Adipose tissue (tissue), 3 donors: ENCODE data around the gene PLEKHG7. TPM values are rescaled to one million over a fixed set of nuclear protein-coding genes. Genes with fewer than 3 reads are reported as not detected.
"Not testable (repeated sequence)": the region's sequence is repeated elsewhere in the genome, so short reads cannot be mapped to it uniquely, and the experiment has no call there.

ENCODE experiments used
- H3K27ac ChIP-seq: one replicate; pipeline ENCODE4 v1.5.1; 2013; ENCODE audit warnings: low read depth, low read length
- WGBS, 3 donors: extraction: QIAGEN DNeasy Blood & Tissue Kit; methylation state at CpG; one replicate each; pipeline ENCODE4 v1.1.7; 2013; 5-methylcytosine and 5-hydroxymethylcytosine counted together
- polyA plus RNA-seq, 3 donors: library from polyadenylated mRNA; stranded (reverse); fragments of 200-250 nt; gene quantifications; one replicate each; pipeline ENCODE4 v1.2.3, GENCODE V29; 2013
- donor health status: healthy with polysubstance abuse.
- donor health status: Bipolar disorder and iron deficiency.
- donor health status: healthy.

The PLEKHG7 gene
- polyA plus RNA-seq, 3 donors = 0.01 to 0.67 TPM; not detected in 1

DNA sequence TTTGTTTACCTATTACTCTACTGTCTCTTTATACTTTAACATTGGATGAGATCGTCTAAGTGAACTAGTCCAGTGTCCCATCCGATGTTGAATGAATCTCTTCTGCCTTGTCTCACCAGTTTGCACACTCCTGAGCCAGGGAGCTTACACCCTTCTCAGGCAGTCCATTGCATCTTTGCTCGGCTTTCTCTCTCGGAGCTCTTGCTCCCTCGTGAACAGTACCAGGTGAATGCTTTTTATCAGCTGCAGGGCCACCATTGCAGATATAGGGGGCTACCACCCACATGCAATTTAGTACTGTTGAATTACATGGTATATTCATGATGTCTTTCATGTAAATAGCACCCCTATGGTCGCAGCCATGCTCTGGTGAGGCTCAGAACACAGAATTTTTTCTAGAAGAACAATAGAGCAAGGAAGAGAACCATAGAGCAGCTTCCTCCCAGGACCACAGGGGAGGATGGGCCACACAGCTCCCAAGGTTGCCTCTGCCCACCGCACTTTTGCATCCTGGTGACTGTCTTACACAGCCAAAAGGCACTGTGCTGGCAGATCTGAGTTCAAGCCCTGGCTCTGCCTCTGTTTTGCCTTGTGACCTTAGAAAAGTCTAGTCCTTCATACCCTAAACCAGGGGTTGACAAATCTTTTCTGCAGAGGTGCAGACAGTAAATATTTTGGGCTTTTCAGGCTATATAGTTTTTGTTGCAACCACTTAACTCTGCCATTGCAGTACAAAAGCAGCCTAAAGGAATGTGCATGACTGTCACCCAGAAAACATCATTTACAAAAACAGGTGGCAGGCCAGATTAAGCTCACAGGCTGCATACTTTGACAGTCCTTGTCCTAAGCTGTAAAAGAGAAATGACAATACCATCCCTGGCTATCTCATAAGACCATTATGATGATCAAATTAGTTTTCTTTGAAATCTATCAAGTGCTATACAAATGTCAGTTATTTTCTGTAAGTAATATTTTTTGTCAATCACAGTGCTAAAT, 35.4 kb downstream of the PLEKHG7 start:
- no peak overlapping the region for H3K27ac ChIP-seq
- 89 to 91% (median 89%) methylated on average over 7 of the region's 7 CpGs for WGBS, 3 donors

- H3K27ac ChIP-seq = no peak overlapping the region
- WGBS, 3 donors = 82 to 86% (median 83%) methylated on average over 4 of the region's 4 CpGs
These were observed 36.3 kb downstream of the PLEKHG7 start for GRCh38 chr12:92739113-92739512.

GRCh38 chr12:92740411-92740810, 37.6 kb downstream of the PLEKHG7 start:
- H3K27ac ChIP-seq = no peak overlapping the region

GRCh38 chr12:92743026-92743425, 40.2 kb downstream of the PLEKHG7 start:
- H3K27ac ChIP-seq = no peak overlapping the region
- WGBS, 3 donors = 86 to 90% (median 86%) methylated on average over 3 of the region's 3 CpGs

- 48 to 77% (median 50%) methylated on average over 4 of the region's 4 CpGs for WGBS, 3 donors
- H3K27ac ChIP-seq = no peak overlapping the region
These were observed 43.2 kb downstream of the PLEKHG7 start for GRCh38 chr12:92745856-92746550.

DNA sequence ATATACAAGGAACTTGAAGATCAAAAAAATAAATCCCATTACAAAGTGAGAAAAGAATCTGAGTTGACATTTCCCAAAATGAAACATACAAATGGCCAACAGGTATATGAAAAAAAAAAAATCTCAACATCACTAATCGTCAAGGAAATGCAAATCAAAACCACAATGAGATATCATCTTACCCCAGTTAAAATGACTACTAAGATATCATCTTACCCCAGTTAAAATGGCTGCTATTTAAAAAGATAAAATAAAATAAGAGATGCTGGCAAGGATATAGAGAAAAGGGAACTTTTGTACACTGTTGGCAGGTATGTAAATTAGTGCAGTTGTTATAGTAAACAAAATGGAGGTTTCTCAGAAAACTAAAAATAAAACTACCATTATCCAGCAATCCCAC, 44.4 kb downstream of the PLEKHG7 start:
- no peak overlapping the region for H3K27ac ChIP-seq
- WGBS, 3 donors = 66 to 80% (median 69%) methylated on average over 1 of the region's 1 CpG

DNA sequence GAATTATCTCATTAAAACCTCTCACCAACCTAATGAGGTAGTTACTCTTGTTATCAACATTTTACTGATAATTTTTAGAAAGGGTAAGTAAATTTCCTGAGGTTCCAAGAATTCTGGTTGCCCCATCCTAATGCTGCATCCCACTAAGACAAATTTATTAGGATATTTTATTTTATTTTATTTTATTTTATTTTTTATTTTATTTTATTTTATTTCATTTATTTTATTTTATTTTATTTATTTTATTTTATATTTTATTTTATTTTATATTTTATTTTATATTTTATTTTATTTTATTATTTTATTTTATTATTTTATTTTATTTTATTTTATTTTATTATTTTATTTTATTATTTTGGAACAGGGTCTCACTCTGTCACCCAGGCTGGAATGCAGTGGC, 46.9 kb downstream of the PLEKHG7 start:
- not testable (repeated sequence) for H3K27ac ChIP-seq

DNA sequence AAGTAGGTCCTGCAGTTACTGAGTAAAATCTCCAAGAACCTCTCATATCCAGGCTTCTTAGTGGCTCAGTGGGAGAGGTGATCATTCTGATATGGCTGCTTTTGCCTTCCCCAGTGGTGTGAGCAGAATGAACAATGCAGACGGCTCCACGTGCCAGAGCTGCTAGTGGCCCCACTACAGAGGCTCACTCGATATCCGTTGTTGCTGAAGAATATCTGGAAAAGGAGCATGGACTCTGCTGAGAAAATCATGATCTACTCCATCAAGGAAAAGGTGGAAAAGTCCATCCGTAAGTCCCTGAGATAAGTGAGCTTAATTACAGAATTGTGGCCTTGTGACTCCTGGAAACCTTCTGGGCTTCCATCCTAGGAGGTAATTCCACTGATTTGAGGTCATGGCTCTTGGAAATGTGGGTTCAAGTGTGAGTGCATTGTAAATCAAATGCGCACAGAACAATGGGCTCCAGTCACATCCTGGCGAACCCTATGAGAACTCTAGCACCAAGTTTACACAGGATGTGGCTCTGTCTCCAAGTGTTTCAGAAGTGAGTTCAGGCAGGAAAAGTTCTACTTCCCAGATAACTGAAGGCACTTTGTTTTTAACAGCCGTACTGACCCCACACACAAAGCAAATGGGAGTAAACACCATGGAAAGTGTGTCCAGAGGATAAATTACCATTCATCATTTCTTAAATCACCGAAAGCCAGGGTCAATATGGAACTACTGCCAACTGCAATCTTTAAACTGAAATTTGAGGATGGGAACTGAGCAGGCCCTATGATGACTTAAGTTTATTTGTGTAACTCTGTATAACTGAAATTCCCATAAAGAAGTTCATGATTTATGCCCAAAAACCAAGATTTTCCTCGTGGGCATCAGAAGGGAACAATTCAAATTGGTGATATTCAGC, 51.4 kb downstream of the PLEKHG7 start:
- no peak overlapping the region for H3K27ac ChIP-seq
- 54 to 72% (median 61%) methylated on average over 10 of the region's 10 CpGs for WGBS, 3 donors

DNA sequence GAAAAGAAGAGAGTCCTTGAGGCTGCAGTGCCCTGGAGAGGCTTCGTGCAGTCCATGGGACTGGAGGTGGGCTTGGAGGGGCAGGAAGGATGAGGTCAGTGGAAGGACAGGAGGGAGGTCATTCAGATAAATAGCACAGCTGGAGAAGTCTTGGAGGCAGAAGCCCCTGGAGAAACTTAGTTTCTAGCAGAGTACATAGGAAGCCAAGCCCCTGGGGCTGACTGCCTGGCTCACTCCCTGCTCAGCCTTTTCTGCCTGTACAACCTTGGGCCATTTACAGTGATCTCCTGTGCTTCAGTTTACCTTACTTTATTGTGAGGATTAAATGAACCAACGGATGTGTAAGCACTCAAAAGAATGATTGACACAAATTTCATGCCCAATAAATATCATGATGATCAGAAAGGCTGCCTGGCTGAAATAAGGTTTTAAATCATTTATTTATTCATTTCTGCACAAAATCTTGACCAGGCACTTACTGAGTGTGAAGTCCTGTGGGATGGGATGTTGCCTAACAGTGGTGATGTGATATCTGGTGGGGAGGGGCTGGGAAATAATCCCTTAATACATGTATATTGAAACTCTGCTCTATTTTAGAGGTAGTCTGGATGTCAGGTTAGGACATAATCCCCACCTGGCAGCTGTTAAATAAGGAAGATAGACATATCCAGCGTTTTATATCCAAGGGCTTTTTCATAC, 54.3 kb downstream of the PLEKHG7 start:
- WGBS, 3 donors = 61 to 75% (median 72%) methylated on average over 3 of the region's 3 CpGs

DNA sequence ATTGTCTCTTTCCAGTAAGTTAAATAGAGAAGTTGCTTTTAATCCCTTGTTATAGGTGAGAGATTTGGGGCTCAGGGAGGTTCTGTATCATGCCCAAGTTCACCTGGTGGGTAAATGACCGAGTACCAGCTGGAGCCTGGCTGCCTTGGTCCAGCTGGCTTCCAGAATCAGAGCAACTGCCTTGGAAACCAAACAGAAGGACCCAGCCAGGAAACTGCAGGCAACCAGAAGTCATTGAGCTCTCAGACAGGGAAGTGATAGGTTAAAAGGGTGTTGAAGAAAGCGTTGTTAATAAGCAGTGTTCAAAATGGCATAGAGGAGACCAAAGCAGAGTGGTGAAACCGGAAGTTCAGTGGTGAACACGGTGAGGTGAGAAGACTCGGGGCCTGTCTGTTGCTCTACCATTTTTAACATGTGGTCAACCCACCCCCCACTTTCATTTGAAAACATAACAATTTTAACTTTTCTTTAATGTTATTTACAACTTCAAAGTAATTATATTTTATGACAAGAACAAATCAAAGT, 54.9 kb downstream of the PLEKHG7 start:
- 68 to 77% (median 70%) methylated on average over 5 of the region's 5 CpGs for WGBS, 3 donors
- no peak overlapping the region for H3K27ac ChIP-seq

More for the DNA sequence above, 54.3 kb downstream of the PLEKHG7 start:
- H3K27ac ChIP-seq = no peak overlapping the region

- 65 to 85% (median 82%) methylated on average over 3 of the region's 3 CpGs for WGBS, 3 donors
- no peak overlapping the region for H3K27ac ChIP-seq
These were observed 57.0 kb downstream of the PLEKHG7 start for GRCh38 chr12:92759634-92760268.

DNA sequence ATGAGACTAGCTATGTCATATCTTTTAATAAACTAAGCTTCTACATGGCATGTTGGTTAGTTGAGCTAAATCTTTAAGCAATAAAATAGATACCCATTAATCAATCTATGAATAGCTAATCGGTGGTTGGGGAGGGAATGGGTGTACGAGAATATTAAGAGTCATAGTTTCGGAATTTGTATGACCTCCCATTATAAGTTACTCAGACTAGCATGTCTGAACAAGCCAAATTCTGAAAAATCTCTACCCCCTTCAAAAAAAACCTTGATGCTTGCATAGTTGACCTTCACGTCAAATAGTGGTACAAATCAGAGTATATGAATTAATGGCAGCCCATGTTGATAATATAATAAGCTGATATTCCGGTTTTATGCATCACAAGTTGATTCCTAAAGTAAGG, 60.0 kb downstream of the PLEKHG7 start:
- H3K27ac ChIP-seq = no peak overlapping the region
- 91 to 98% (median 92%) methylated on average over 5 of the region's 5 CpGs for WGBS, 3 donors

- WGBS, 3 donors = 69 to 86% (median 74%) methylated on average over 5 of the region's 5 CpGs
- H3K27ac ChIP-seq = no peak overlapping the region
These were observed 62.0 kb downstream of the PLEKHG7 start for GRCh38 chr12:92764831-92765230.

DNA sequence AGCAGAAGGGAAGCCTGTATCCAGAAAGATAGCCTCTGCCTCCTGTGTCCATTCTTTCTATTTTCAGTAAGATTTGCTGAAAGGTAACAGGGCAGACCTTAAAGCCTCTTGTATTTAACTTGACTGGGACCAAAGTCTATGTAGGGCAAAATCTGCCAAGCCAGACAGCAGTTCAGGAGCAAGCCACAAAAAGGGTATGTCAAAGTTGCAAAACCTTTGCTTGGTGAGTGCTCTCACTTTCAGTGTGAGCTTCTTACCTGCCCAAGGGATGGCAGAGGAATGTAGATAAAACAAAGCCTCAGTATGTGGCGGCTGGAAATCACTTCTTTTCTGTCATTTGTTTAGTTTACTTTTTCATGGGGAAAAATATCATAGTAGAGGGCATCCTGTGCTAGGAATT, 63.1 kb downstream of the PLEKHG7 start:
- 62 to 89% (median 88%) methylated on average over 1 of the region's 1 CpG for WGBS, 3 donors
- H3K27ac ChIP-seq = no peak overlapping the region

DNA sequence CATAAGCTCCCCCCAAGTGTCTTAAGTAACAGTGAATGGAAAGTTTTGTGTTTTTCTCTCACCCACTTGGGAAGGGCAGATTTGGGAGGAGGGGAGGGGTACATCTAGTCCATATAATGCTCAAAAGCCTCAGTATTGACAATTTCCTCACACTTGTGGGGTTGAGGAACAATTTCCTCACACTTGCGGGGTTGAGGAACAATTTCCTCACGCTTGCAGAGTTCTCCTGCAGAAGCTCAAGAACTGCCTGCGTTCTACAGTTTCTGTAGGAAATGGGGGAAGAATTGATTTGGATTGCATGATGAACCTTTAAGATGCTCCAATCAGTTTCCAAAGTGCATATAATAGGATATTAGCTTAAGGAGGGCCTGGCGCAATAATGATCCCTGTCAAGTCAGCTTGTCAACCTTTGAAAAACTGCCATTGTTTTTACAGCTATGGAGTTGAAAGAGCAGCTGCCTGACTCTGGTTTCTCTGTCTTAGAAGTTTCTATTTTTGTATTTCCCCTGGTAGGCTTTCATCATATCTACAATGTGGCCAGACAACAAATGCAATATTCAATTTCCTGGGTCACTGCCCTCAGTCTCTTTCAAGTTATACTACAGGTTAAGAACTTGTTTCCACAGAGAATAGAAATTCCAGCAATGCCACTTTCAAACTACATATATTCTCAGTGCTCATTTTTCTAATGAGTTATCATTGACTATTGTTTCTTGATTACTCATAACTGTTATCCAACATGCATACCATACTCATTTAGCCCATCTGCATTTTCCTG, 66.5 kb downstream of the PLEKHG7 start:
- 41 to 83% (median 49%) methylated on average over 4 of the region's 4 CpGs for WGBS, 3 donors

GRCh38 chr12:92771001-92771400, 68.2 kb downstream of the PLEKHG7 start:
- H3K27ac ChIP-seq = no peak overlapping the region
- WGBS, 3 donors = 15 to 33% (median 16%) methylated on average over 1 of the region's 1 CpG

More for the DNA sequence above, 66.5 kb downstream of the PLEKHG7 start:
- no peak overlapping the region for H3K27ac ChIP-seq

GRCh38 chr12:92775416-92775815, 72.6 kb downstream of the PLEKHG7 start:
- no peak overlapping the region for H3K27ac ChIP-seq
